GM18519 (cell line): ENCODE results near the gene SSC5D.

Source experiments
- ATAC-seq: cut with Tn5 transposase; IDR thresholded peaks from one replicate; pipeline ENCODE4 v1.9.1; 2021; ENCODE audit warnings: mild to moderate bottlenecking, moderate library complexity; ENCODE audit not compliant: unreplicated experiment, low FRiP score

SSC5D gene

DNA sequence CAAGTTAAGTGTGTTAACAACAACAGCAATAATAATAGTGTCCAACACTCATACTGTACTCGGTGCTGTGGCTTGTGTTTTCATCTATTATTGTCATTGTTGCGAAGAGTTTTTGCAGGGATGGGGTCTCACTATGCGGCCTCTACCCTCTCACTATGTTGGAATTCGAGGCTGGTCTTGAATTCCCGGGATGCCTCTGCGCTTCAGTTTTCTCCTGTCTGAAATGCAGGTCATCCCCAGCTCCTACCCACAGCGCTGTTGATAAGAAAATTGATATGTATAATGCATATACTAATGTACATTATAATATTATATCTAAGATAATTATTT lies 62.0 kb downstream of the SSC5D start:
- no peak for ATAC-seq

- no peak for ATAC-seq
Observed at GRCh38 chr19:55552206-55552605, 64.0 kb downstream of the SSC5D start.

- no peak for ATAC-seq
Observed at GRCh38 chr19:55552620-55553019, 64.4 kb downstream of the SSC5D start.

DNA sequence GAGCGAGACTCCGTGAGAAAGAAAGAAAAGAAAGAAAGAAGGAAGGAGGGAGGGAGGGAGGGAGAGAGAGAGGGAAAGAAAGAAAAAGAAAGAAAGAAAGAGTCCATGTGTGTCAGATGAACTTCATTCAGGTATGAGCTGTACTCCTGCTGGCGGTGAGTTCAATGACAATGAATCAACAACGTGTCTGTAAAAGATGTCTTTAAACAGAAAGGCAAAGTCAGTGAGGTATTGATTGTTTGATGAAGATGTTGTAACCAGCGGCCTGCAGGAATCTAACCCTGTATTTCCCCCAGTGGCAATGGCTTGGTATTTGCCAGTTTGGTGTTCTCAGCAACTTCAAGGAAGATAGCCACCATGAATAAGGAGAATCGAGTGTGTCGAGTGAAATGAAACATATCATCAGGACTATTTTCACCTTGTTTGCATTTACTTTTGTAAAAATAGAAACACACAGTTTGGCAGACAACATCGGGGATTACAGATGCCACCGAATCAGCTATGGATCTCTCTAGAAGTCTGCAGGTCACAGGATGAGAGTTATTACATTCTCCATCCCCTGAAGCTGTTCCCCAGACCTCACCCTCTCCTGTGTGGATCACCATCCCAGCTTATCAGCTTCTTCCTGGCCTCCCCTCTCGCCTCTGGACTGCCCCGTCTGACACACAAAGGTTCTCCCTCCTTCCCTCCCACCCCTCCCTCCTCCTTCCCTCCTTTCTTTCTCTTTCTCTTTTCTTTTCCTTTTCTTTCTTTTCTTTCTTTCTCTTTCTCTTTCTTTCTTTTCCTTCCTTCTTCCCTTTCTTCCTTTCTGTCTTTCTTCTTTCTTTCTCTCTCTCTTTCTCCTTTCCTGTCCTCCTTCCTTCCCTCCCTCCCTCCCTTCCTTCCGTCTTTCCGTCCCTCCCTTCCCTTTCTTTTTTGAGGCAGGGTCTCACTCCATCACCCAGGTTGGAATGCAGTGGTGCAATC lies 65.3 kb downstream of the SSC5D start:
- no peak for ATAC-seq

DNA sequence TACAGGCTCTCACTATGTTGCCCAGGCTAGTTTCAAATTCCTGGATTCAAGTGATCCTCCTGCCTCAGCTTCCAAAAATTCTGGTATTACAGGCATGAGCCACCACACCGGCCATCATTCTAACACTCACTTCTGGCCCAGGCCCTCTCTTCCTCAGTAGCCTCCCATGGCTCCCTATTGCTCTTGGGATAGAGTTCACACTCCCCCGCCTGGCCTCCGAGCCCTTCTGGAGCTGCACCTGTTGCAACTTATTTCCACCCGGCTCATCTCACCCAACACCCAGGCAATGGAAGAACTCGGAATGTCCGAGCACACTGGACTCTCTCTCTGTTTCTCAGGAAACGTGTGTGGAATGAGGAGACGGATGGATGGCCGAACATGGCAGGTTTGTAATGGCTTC lies 66.1 kb downstream of the SSC5D start:
- no peak for ATAC-seq

GRCh38 chr19:55554741-55555152 lies 66.5 kb downstream of the SSC5D start:
- no peak for ATAC-seq

DNA sequence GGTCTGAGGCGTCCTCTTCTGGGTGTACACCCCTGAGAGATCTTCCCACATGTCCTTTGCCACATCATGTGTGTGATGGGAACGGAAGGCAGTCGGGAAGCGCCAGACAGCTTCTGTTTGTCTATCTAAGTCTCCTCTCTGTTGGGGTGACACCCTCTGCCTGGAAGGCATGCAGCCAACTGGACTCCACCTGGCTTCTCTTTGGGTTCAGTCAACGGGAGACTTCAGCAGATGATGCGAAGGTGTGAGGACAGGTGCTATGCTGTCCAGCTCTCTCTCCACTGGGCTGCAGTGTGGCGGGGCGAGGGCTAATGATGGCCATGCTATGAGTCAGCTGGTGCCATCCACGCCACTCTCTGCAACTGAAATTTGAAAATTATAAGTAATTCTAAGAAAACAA lies 71.4 kb downstream of the SSC5D start:
- ATAC-seq: no peak

DNA sequence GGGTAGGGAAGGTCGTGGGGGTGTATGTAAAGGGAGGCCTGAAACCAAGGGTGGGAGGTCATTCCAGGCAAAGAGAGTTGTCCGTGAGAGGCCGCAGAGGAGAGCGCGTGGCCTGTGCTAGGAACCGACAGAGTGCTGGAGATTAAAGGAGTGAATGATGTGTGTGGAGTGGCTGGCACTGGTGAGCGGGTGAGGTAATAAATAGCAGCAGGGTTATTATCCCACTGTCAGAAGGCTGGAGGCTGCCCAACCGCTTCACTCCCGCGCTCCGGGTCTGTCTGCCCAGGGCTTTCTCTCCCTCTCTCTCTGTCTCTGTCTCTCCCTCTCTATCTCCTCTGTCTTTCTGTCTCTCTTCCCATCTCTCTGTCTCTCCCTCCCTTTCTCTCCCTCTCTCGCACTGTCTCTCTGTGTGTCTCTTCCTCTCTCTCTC lies 75.0 kb downstream of the SSC5D start:
- ATAC-seq: no peak

DNA sequence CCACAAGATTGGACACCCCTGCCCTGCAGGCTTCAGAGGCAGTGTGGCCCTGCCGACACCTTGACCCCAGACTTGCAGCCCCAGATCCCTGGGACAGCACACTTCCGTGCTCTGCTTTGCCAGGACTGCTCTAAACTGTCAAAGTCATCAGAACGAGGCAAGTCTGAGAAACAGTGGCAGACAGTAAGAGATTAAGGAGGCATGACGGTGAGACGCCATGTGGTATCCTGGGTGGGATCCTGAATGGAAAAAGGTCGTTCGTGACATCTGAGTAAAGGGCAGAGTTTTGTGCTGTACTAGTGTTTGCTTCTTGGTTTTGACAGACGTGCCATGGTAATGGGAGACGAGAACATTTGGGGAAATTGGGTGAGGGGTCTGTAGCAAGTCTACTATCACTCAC lies 78.6 kb downstream of the SSC5D start:
- ATAC-seq: no peak

DNA sequence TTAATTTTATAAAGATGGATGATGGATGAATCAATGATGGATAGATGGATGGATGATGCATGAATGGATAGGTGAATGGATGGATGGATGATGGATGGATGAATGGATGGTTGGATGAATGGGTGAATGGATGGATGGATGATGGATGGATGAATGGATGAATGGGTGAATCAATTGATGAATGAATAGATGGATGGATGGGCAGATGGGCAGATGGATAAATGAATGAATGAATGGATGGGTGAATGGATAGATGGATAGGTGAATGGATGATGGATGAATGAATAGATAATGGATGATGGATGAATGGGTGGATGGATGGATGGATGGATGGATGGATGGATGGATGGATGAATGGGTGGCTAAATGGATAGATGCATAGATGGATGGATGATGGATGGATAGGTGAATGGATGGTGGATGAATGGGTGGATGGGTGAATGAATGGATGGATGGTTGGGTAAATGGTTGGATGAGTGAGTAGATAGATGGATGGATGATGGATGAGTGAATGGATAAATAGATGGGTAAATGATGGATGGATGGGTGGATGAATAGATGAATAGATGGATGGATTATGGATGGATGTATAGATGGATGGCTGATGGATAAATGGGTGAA lies 79.6 kb downstream of the SSC5D start:
- no peak for ATAC-seq
